Erythroblast (primary cell): Measurements from ENCODE around the gene LPIN3.

Experiments
- DNase-seq, 2 experiments: peaks; one replicate each; lab custom pipeline; 2025; lab: John Stamatoyannopoulos, UW
- GATA1 ChIP-seq: IDR thresholded peaks from 2 replicates; pipeline ENCODE4 v1.6.1; 2011; ENCODE audit warnings: low read depth, mild to moderate bottlenecking, control low read depth, low read length, moderate library complexity
- POLR2A ChIP-seq: IDR thresholded peaks from 2 replicates; pipeline ENCODE4 v1.6.1; 2011; ENCODE audit warnings: mild to moderate bottlenecking, low read length

The LPIN3 gene

DNA sequence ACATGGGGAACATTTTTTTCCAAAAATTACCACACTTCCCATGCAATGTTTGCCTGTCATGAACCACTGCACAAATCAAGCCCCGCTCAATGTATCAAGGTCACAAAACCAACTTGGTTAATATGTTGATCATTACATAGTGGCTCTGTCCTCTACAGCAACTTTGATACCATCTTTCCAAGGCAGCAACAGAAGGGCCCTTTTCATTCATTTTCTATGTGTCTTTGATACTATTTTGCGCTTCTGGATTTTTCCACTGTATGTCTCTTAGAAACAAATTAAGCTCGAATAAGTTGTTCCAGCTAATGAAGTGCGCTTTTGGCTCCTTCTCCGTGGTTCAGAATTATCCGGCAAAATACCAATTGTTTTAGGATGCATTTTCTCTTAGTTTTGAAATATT, 24.6 kb upstream of the LPIN3 start:
- peak; percentile 22 to 26 for DNase-seq
- no peak for TF ChIP-seq GATA1

DNA sequence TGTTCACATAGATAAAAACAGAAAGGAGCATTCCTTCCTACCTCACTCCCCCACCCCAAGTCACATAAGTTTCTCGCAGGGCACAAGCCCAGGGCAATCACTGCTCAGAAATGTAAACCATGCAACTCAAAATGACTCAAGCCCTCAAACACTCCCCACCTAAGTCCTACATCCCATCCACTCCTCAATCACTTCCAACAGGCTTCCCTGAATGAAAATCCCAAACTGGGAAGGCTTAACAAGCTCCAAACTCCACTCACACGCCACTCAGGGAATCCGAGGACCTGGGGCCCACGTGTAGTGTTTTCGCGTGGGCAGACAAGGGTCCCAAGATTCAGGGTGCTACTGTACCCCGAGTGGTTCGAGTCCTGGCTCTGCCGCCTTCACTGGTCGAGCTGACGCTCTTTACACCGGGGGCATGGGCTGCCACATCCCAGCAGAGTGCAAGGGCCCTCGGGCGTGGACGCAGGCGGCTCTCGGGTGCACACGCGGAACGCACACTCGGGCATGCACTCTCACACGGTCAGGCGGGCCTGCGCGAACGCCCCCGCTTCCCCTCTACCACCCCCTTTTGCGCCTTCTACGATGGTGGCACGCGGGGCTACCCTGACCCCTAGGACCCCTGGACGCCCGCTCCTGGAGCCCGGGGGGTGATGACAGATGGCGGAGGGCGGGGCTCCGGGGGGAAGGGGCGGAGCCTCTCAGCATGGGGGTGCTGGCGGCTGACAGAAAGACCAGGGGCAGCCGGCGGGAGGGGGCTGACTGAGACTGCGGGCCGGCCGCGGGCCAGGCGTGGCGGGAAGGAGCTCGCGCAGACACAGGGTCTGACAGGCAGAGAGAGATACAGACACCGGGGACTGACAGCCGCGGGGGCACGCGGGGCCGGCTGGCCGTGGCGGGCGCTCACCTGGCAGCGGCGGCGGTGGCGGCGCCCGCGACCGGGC, 23.7 kb upstream of the LPIN3 start:
- DNase-seq = peak; percentile 80 to 84
- TF ChIP-seq GATA1 (no peak), POLR2A (no peak)

DNA sequence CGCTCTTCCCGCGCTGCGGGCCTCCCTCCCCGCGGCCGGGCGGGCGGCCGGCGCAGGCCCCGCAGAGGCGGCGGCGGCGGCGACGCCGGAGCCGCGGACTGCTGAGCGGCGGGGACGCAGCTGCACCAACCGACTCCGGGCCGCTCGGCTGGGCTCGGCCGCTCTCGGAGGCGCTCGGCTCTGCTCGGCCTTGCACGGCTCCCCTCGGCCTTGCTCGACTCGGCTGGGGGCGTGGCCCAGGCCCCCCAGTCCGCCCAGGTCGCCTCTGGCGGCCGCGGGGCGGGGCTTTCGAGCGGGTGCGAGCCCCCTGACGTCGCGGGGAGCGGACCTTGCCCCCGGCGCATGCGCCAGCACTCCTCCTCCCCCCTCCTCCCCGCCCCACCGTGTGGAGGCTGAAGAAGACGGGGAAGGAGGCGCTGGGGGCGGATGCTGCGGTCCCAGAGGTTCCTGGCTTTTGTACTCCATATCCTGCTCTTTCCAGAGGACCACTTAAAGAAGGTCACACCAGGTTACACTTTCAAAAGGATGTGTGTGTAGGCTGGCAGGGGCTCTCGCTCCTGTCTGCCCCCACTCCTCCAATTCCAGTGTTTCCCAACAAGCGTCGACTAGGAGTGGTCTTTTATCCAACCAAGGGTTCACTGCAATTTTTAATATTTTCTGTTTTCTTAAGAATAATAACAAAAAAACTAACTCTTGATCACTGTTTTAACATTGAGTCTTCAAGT, 22.9 kb upstream of the LPIN3 start, which contains the start of gene ZHX3:
ZHX3 (minus strand) TSS at position 186 of the 725 bp plus-strand sequence. CDS start 112,815 bp downstream, outside the sequence.
- DNase-seq = peak; percentile 97 to 98
- TF ChIP-seq GATA1 = no peak
- TF ChIP-seq POLR2A = peak; percentile 33

DNA sequence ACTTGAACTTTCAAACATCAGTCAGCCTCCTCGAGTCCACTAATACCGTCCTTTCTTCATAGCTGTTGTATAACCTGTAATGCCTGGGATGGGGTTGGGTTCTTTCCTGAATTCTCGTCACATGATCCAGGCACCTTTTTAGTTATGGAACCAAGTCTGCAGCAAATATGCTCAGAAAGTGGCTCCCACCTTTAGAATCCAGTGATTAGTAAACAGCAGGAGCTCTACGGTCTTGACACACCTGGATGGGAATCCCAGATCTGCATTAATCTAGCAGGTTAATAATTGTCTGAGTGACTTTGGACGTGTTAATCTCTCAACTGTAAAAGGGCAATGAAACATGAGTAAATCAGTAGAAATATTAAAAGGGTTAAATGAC, 22.4 kb upstream of the LPIN3 start:
- no peak for DNase-seq
- TF ChIP-seq POLR2A (no peak), GATA1 (no peak)

DNA sequence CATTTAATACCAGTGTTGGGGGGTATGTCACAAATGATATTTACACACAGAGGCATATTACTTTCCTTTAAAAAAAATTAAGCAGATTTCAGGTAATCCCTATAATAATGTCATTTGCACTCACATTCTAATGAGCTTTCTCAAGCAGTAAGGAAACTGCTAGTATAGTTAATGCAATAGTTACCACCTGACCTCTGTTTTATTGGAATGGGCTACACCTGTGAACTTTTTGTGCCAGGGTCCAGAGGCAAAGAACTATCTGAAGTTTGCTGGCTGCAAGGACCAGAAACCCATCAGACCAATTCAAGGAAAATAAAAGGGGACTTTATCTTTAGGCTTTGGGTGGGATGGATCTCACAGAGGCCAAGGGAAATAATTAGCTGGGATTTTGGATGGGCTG, 20.2 kb upstream of the LPIN3 start:
- TF ChIP-seq GATA1 = no peak
- TF ChIP-seq POLR2A = no peak
- DNase-seq = no peak

DNA sequence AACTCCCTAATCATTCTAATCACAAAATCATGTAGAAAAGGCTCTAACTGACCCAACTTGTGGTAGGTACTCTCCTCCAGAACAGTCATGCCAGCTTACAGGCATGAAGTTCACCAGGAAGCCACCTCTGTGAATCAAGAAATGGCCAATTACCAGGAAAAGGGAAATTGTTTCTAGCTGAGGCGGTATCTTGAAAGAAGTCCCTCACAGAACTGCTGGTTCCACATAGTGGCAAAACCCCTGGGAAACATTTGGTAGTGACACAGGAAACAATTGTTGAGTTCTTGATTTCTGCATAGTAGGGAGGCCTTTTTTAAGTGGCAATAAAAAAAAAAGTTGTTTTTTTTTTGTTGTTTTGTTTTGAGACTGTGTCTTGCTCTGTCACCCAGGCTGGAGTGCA, 19.6 kb upstream of the LPIN3 start:
- DNase-seq = no peak
- TF ChIP-seq GATA1 = no peak
- TF ChIP-seq POLR2A = no peak

DNA sequence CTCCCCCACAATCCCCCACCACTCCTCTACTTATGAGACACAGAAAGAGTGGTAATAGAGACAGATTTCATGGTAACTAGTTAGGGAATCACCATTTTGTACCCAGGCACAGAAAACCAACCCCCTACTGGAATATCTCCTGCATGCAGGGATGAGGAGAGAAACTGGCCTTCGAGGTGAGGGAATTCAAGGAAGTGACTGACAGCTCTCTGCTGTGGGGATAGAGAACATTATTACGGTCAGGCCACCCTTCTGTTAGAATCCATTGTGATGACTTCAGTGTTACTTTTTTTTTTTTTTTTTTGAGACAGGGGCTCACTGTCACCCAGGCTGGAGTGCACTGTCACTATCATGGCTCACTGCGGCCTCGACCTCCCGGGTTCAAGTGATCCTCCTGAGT, 13.4 kb upstream of the LPIN3 start:
- TF ChIP-seq GATA1 (no peak), POLR2A (no peak)
- no peak for DNase-seq

DNA sequence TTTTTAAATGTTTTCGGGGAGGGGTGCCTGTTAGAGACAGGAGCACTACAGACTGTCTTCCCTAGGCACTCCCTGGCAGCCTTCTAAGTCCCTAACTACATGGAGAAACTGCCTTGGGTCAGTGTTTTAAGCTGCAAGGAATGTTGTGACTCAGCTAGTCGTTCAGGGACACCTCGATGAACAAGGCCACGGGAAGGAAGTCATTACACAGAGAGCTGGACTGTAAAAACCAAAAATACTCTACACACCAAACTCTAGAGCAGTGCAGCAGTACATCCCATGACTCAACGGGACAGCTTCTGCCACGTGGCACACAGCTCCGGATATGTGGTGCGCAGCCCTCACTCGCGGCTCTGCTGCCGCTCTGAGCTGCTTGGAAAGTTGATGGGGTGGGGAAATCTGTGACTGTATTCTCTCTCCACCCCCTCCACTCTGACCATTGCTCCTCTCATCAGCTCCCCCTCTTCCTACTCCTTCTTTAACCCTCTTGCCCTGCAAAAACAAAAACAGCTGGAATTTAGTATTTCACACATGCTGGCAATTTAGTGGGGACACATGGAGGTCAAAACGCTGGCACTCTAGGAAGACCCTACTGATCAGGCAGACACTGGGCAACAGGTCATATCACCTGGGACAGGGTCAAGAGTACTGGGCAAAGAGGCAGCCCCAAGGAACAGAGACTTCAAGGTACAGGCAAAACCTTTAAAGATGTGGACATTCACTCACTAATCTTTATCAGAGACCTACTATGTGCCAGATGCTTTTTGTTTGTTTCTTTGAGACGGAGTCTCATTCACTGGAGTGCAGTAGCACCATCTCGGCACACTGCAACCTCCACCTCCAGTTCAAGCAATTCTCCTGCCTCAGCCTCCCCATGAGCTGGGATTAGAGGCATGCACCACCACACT, 10.9 kb upstream of the LPIN3 start:
- TF ChIP-seq POLR2A (no peak), GATA1 (no peak)
- peak; percentile 19 to 29 for DNase-seq

DNA sequence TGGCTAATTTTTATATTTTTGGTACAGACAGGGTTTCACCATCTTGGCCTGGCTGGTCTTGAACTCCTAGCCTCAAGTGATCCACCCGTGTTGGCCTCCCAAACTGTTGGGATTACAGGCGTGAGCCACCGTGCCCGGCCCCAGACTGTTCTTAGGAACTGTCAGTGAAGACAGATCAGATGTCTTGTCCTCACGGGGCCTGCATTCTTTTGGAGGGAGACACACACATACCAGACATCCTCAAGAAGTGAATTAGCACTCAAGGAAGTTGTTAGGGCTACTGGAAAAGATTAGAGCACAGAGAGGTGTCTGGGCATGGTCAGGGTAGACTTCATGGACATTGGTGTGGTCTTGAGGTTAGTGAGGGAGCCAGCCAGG, 10.3 kb upstream of the LPIN3 start:
- TF ChIP-seq GATA1 (no peak), POLR2A (no peak)
- DNase-seq = no peak

DNA sequence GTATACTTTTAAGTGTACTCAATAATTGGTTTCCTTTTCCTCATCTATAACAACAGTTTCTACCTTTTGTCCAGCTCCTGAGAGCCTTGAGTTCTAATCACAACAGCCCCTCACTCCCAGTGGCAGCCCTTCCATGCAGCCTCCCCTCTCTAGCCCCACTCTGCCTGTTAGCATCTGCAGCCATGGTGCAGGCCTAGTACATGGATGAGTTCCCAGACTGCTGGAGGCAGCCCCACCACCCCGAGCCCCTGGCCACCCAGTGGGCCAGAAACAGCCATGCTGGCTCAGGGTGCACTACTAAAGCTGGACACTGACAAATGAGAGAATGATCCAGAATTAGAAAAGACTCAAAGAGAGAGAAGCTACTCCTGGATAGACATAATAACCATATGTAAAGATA, 9.7 kb upstream of the LPIN3 start:
- DNase-seq = no peak
- TF ChIP-seq GATA1 = no peak
- no peak for TF ChIP-seq POLR2A

DNA sequence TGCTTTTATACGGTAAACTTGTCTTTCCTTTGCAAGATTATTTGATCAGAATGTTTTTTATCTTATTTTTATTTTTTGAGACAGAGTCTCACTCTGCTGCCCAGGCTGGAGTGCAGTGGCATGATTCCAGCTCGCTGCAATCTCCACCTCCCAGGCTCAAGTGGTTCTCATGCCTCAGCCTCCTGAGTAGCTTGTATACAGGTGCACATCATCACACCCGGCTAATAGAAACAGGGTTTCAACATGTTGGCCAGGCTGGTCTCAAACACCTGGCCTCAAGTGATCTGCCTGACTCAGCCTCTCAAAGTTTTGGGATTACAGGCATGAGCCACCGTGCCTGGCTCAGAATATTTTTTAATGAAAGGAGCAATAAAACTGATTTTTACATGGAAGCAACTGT, 8.9 kb upstream of the LPIN3 start:
- DNase-seq = no peak
- TF ChIP-seq GATA1 (no peak), POLR2A (no peak)

DNA sequence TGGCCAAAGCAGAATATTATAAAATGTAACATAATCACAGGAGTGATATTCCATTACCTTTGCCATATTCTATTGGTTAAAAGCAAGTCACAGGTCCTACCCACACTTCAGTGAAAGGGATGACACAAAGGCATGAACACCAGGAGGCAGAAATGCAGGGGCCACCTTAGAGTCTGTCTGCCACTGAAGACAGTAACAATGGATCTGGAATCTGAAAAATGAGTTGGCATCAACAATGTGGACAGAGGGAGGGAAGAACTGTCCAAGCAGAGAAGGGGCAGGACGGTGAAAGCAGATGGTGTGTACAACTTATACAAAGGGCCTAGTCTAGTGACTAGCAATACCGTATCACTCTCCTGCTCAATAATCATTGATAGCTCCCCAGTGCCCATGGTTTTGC, 6.6 kb upstream of the LPIN3 start:
- DNase-seq = no peak
- no peak for TF ChIP-seq POLR2A
- TF ChIP-seq GATA1 = no peak
